IPS-18c (cell line): ENCODE results near the gene MNS1.
"Not testable (repeated sequence)": the region's sequence is repeated elsewhere in the genome, so short reads cannot be mapped to it uniquely, and the experiment has no call there.

ENCODE experiments used
- H3K4me3 ChIP-seq: 2 replicates; pipeline ENCODE4 v1.7.0; 2013; ENCODE audit warnings: low read depth, mild to moderate bottlenecking, low read length, moderate library complexity; ENCODE audit not compliant: insufficient read depth
- H3K9me3 ChIP-seq: one replicate; pipeline ENCODE4 v1.6.1; 2013; ENCODE audit warnings: mild to moderate bottlenecking, low read length, moderate library complexity; ENCODE audit not compliant: control insufficient read depth, insufficient read depth

The MNS1 gene

GRCh38 chr15:56464893-56465520 is at the start of gene MNS1:
Gene MNS1 (minus strand): TSS chr15:56465137. CDS start chr15:56464972, 165 bp downstream.
- peak within 1 kb of the TSS; percentile 60 for H3K4me3 ChIP-seq
- H3K9me3 ChIP-seq, result no peaks in the 10 kb centered on the region

DNA sequence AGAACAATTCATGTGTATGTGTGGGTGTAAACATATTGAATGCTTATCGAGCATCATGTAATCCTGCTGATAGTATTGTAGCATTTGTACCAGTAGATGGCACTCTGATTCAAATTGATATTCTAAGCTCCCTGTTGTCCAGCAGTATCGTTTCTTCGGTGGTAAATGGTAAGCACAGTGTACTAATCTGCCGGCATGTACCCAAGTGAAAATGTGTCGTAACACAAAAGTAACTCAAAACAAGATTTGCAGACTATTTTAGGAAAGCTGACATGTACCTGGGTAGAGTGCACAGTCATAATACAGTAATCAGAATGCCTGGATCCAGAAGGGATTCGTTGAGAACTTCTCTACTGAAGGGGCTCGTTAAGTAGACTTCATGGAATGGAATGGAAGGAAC is 31.7 kb upstream of the MNS1 start:
- no peak overlapping the region for H3K4me3 ChIP-seq

DNA sequence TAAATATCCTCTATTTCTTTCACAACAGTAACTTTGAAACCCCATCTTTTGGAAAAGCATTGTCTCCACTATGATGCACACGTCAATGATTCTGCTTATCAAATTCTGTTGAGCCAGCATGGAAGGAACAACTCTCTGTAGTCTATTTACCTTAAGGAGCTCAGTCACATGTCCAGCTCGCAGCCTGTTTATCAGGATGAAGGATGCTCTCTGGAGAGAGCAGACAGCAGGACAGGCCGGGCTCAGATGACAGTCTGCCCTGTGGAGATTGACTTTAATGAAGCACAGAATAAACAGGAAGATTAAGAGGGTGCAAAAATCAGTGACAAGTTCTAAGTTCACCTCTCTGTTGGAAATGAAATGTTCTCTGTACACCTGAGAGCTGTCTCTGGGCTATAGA is 30.6 kb upstream of the MNS1 start:
- no peak overlapping the region for H3K4me3 ChIP-seq
- no peaks in the 10 kb centered on the region for H3K9me3 ChIP-seq

More for the DNA sequence above, 31.7 kb upstream of the MNS1 start:
- no peaks in the 10 kb centered on the region for H3K9me3 ChIP-seq

DNA sequence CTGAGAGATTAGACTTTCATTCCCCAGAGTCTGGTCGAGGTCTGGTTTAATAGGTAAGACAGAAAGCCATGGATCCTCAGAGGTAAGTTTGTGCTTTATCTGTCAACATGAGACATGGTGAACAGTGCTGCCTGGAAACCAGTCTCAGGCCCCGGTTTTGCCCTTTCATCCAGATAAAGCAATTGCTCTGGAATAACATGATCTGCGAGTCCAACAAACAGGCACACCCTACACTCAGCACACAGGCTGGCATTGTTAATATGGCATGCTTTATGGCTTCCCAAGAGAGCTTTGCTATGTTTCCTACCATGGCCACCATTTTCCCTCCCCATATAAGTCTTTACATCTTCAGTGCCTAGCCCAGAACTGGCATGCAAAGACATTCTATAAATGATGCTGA is 30.1 kb upstream of the MNS1 start:
- Histone ChIP-seq H3K9me3 (no peaks in the 10 kb centered on the region), H3K4me3 (no peak overlapping the region)

- no peak overlapping the region for H3K4me3 ChIP-seq
- no peaks in the 10 kb centered on the region for H3K9me3 ChIP-seq
Observed at GRCh38 chr15:56492791-56493555, 28.0 kb upstream of the MNS1 start.

DNA sequence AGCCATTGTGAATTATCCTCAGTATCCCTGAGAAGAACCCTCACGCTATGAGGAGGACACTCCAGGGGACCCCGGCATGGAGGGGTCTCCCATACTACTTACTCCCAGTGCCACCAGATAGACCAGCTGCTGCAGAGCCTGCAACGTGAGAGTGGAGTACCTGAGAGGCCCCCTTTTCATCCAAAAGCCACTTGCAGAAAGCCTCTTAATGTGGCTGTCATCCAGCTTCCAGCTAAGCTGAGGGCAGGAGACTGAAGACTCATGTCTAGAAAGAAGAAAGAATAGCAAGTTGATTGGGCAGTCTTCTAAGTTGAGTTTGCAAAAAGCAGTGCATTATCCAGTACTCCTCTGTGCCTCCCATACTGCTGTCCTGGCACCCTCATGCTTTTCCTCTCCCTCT is 27.3 kb upstream of the MNS1 start:
- no peaks in the 10 kb centered on the region for H3K9me3 ChIP-seq
- H3K4me3 ChIP-seq, result no peak overlapping the region

DNA sequence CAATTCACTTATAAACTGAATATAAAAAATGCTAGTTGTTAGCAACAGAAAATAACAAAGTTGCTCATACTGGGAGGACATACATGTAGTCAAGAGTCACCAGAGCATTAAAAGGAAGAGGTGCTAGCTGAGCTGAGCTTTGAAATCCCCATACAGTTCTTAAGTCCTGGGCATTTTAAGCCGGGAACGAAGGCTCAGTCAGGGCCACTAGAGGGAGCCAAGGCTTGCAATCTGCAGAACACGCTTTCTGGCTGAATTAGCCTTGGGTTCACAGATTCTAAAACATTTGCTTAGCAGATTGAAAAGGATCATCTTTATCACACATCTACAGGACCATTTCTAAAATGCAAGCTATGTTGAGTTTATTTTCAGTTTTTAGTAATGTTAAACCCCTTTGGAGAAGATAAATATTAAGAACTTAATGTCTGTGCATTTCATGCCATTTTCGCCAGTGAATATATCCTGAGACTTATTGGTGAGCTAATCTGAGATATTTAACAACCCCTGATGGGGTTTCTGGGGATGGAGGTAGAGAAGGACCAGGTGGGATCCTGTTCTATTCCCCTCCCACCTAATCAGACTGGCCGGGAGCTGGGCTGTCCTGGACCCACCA is 26.3 kb upstream of the MNS1 start:
- Histone ChIP-seq H3K4me3 (no peak overlapping the region), H3K9me3 (no peaks in the 10 kb centered on the region)

DNA sequence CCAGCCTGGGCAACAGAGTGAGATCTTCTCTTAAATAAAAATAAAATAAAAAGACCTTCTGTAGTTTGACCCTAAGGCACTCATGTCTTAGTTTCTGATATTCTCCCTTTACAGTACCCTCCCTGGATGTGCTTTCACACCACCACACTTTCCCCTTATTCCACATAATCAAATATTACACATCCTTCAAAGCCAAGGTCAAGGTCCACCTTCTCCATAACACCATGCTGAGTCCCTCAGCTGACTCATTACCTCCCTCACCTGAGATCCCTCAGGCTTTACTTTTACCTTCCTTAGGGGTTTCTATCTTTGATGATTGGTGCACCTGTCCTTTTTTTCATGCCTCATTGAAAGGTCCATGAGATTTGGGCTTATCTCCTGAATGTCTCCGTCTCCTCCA is 25.5 kb upstream of the MNS1 start:
- H3K4me3 ChIP-seq, result no peak overlapping the region

GRCh38 chr15:56486206-56486605 is 21.3 kb upstream of the MNS1 start:
- H3K4me3 ChIP-seq, H3K9me3 ChIP-seq: not testable (repeated sequence)

More for the DNA sequence above, 25.5 kb upstream of the MNS1 start:
- H3K9me3 ChIP-seq, result peaks cover 3% of the 10 kb centered on the region

GRCh38 chr15:56485426-56485825 is 20.5 kb upstream of the MNS1 start:
- not testable (repeated sequence) for H3K4me3 ChIP-seq, H3K9me3 ChIP-seq

- Histone ChIP-seq H3K9me3 (peaks cover 5% of the 10 kb centered on the region), H3K4me3 (no peak overlapping the region)
Observed at GRCh38 chr15:56484287-56484686, 19.4 kb upstream of the MNS1 start.

DNA sequence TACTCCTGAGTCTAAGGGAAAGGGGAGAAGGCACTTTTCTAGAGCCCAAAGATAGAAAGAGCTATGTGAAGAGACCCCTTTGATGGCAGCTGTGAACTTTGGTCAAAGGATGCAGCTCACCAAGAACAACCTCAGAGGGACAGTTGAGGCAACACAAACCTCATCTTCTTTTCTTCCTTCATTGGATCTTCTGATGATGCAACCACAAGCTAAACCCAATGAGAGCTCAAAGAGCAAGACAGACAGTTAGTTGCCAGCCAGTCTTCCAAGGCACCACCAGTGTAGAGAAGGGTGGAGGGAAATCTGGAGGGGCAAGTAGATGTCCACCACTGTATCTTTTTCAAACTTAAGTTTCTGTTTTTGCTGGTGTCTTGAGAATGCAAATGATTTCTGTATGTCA is 10.4 kb upstream of the MNS1 start:
- Histone ChIP-seq H3K4me3 (no peak overlapping the region), H3K9me3 (peaks cover 2% of the 10 kb centered on the region)

DNA sequence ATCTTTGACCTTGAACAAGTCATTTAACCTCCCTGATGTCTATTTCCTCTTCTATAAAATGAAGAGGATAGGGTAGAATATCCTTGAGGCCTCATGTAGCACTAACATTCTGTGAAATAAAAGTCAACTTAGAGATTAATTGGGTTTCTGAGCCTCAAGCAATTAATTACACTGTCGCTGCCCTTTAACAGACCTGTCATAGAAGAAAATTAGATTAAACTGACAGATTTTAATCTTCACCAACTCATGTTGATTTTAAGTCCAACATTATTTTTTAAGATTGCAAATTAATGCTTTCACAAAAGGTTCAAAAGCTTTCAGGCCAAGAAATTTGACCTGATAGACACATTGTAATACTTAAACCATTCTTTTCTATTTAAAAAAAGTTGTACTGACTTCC is 8.1 kb upstream of the MNS1 start:
- Histone ChIP-seq H3K9me3 (peaks cover 2% of the 10 kb centered on the region), H3K4me3 (no peak overlapping the region)

GRCh38 chr15:56472278-56472677 is 7.3 kb upstream of the MNS1 start:
- Histone ChIP-seq H3K9me3 (peaks cover 2% of the 10 kb centered on the region), H3K4me3 (no peak overlapping the region)

DNA sequence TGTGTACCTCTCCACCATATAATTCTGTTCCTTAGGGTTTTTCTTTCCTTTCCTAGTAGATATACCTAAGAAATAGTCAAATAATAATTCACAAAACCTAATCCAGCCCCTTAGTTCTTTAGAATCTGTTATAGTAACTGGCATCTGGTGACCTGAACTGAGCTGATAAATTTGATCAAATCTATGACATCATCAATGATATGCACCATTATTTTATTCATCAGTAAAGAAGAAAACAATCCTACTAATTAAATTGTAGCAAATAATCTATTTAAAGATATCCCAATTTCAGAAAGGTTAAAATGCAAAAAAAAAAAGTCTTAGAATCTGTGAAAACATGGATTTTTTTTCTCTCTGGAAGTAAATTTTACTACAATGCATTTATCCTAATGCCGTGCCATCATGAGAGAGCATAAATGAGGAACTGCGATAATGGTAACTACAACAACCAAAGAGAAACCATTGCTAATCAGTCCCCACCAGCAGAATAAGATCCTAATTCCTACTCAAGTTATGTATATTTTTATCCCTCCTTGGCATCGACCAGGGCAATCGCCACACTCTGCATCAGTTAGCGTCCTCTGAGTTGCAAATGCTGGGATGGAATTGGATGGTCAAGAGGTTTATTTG is 6.6 kb upstream of the MNS1 start:
- Histone ChIP-seq H3K4me3 (no peak overlapping the region), H3K9me3 (peaks cover 2% of the 10 kb centered on the region)

DNA sequence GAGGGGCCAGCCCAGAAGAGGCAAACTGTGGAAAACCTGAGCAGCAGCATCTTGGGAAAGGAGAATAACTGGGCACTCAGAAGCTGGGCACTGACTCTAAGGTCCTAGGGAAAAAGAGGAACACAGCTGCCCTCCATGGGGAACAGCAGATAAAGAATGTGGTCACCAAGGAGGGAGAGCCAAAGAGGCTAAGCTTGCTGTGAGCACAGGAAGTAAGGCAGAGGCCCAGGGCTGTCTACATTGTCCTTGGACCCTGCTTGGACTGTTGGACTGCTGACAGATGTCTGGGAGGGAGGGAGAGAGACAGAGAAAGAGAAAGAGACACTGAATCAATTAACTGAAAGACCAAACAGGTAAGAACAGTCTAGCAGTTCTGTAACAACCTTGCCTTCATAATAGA is 4.5 kb upstream of the MNS1 start:
- Histone ChIP-seq H3K4me3 (no peak overlapping the region), H3K9me3 (peaks cover 2% of the 10 kb centered on the region)

- H3K4me3 ChIP-seq, result no peak overlapping the region
- H3K9me3 ChIP-seq, result peaks cover 2% of the 10 kb centered on the region
Observed at GRCh38 chr15:56468401-56468800, 3.5 kb upstream of the MNS1 start.

DNA sequence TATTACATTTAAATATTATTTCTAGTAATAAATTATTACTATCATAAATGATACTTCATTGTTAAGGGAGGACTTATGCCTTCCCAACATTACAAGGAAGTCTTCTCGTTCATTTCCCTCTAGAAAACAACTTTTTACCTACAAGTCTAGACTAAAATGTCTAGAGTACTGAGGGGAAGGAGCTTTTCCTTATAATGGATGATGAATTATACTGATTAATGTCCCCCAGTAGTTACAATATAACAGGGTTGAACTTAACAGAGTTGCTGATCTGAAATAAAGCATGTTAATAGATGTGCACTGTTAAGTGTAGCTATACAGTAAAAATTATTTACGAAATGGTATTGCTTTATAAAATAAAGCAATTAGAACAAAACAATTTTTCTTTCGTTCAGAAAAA is 2.7 kb upstream of the MNS1 start:
- H3K4me3 ChIP-seq, result no peak overlapping the region

More for the DNA sequence above, 2.7 kb upstream of the MNS1 start:
- H3K9me3 ChIP-seq, result peaks cover 2% of the 10 kb centered on the region
